H9 (cell line): ENCODE data around the gene C1orf105. TPM values are rescaled to one million over a fixed set of nuclear protein-coding genes. Genes with fewer than 3 reads are reported as not detected.

Source experiments
- DNase-seq: peaks from one replicate; pipeline ENCODE4 v3.0.0-alpha.2; 2017
- H2AFZ ChIP-seq: one replicate; pipeline ENCODE4 v1.6.1; 2013; ENCODE audit warnings: mild to moderate bottlenecking, low read length, control low read depth, moderate library complexity
- H2AK5ac ChIP-seq: 2 replicates; pipeline ENCODE4 v1.6.1; 2013; ENCODE audit warnings: low read length, control low read depth, mixed read lengths; ENCODE audit not compliant: insufficient read length
- H2BK120ac ChIP-seq: one replicate; pipeline ENCODE4 v1.6.1; 2013; ENCODE audit warnings: low read depth, mild to moderate bottlenecking, low read length, control low read depth, inconsistent platforms; ENCODE audit not compliant: poor library complexity, severe bottlenecking
- H2BK12ac ChIP-seq: 2 replicates; pipeline ENCODE4 v1.6.1; 2013; ENCODE audit warnings: low read length, control low read depth, mixed read lengths, low read depth; ENCODE audit not compliant: insufficient read length
- H2BK15ac ChIP-seq: 2 replicates; pipeline ENCODE4 v1.6.1; 2013; ENCODE audit warnings: low read depth, low read length, control low read depth
- H2BK20ac ChIP-seq: one replicate; pipeline ENCODE4 v1.6.1; 2013; ENCODE audit warnings: low read depth, mild to moderate bottlenecking, low read length, control low read depth, inconsistent platforms; ENCODE audit not compliant: poor library complexity, severe bottlenecking
- H2BK5ac ChIP-seq: 2 replicates; pipeline ENCODE4 v1.6.1; 2013; ENCODE audit warnings: low read length, control low read depth, mixed read lengths; ENCODE audit not compliant: insufficient read length
- H3K14ac ChIP-seq: 2 replicates; pipeline ENCODE4 v1.6.1; 2013; ENCODE audit warnings: low read length, control low read depth; ENCODE audit not compliant: insufficient read depth
- H3K18ac ChIP-seq: 2 replicates; pipeline ENCODE4 v1.6.1; 2013; ENCODE audit warnings: low read depth, mild to moderate bottlenecking, mixed read lengths, low read length, control low read depth; ENCODE audit not compliant: insufficient read length
- H3K23ac ChIP-seq: 2 replicates; pipeline ENCODE4 v1.6.1; 2013; ENCODE audit warnings: low read length, control low read depth, mixed read lengths, low read depth; ENCODE audit not compliant: insufficient read length
- H3K23me2 ChIP-seq: 2 replicates; pipeline ENCODE4 v1.6.1; 2013; ENCODE audit warnings: low read depth, mild to moderate bottlenecking, mixed read lengths, low read length, control low read depth; ENCODE audit not compliant: insufficient read length, poor library complexity, severe bottlenecking
- H3K27ac ChIP-seq: 2 replicates; pipeline ENCODE4 v1.5.1; 2013; ENCODE audit warnings: low read length, control low read depth, mixed read lengths, low read depth; ENCODE audit not compliant: insufficient read length
- H3K27me3 ChIP-seq: 2 replicates; pipeline ENCODE4 v1.6.1; 2013; ENCODE audit warnings: low read length, control low read depth, inconsistent platforms; ENCODE audit not compliant: insufficient read depth
- H3K4ac ChIP-seq: 2 replicates; pipeline ENCODE4 v1.6.1; 2013; ENCODE audit warnings: low read depth, mild to moderate bottlenecking, control low read depth, inconsistent platforms, low read length, moderate library complexity
- H3K4me1 ChIP-seq: 2 replicates; pipeline ENCODE4 v1.6.1; 2013; ENCODE audit warnings: low read length, control low read depth, inconsistent platforms; ENCODE audit not compliant: insufficient read depth
- H3K4me2 ChIP-seq: 2 replicates; pipeline ENCODE4 v1.6.1; 2013; ENCODE audit warnings: low read length, control low read depth, mixed read lengths; ENCODE audit not compliant: insufficient read length, insufficient read depth
- H3K56ac ChIP-seq: 2 replicates; pipeline ENCODE4 v1.6.1; 2013; ENCODE audit warnings: low read depth, mild to moderate bottlenecking, mixed read lengths, low read length, control low read depth; ENCODE audit not compliant: insufficient read length
- H3K79me1 ChIP-seq: 2 replicates; pipeline ENCODE4 v1.6.1; 2013; ENCODE audit warnings: low read depth, mild to moderate bottlenecking, moderate library complexity, low read length, control low read depth, inconsistent platforms; ENCODE audit not compliant: insufficient read depth, poor library complexity, severe bottlenecking
- H3K79me2 ChIP-seq: 2 replicates; pipeline ENCODE4 v1.6.1; 2013; ENCODE audit warnings: low read length, control low read depth, inconsistent platforms; ENCODE audit not compliant: insufficient read depth
- H3K9ac ChIP-seq: 2 replicates; pipeline ENCODE4 v1.6.1; 2013; ENCODE audit warnings: low read length, control low read depth, mixed read lengths; ENCODE audit not compliant: insufficient read length; ENCODE audit errors: extremely low read depth
- H3K9me3 ChIP-seq: one replicate; pipeline ENCODE4 v1.6.1; 2013; ENCODE audit warnings: low read depth, low read length, inconsistent platforms; ENCODE audit not compliant: control insufficient read depth
- H3T11ph ChIP-seq: one replicate; pipeline ENCODE4 v1.6.1; 2013; ENCODE audit warnings: mild to moderate bottlenecking, low read length, control low read depth, inconsistent platforms
- H4K20me1 ChIP-seq: one replicate; pipeline ENCODE4 v1.6.1; 2013; ENCODE audit not compliant: control insufficient read depth, insufficient read length, insufficient read depth
- H4K5ac ChIP-seq: 2 replicates; pipeline ENCODE4 v1.6.1; 2013; ENCODE audit warnings: low read depth, mild to moderate bottlenecking, mixed read lengths, low read length, control low read depth; ENCODE audit not compliant: insufficient read length
- H4K8ac ChIP-seq: replicated peaks from 2 replicates; pipeline ENCODE4 v1.6.1; 2013; ENCODE audit warnings: low read length, control low read depth, mixed read lengths, low read depth; ENCODE audit not compliant: insufficient read length
- H4K91ac ChIP-seq: 2 replicates; pipeline ENCODE4 v1.6.1; 2013; ENCODE audit warnings: low read depth, mild to moderate bottlenecking, moderate library complexity, mixed read lengths, low read length, control low read depth; ENCODE audit not compliant: insufficient read length
- H3K27ac Mint-ChIP-seq, 3 experiments: 2 replicates in 2 of 3; 3 replicates in 1 of 3; pipeline ENCODE4 v1.8.0; 2020 to 2021; ENCODE audit warnings: mixed read lengths in 3 of 3, mild to moderate bottlenecking in 1 of 3, moderate library complexity in 1 of 3
- H3K27me3 Mint-ChIP-seq: 2 replicates; pipeline ENCODE4 v1.8.0; 2021; ENCODE audit warnings: low read depth, mild to moderate bottlenecking, moderate library complexity, mixed read lengths
- H3K36me3 Mint-ChIP-seq, 3 experiments: 2 replicates in 2 of 3; 3 replicates in 1 of 3; pipeline ENCODE4 v1.8.0; 2020 to 2021; ENCODE audit warnings: low read depth in 3 of 3, mixed read lengths in 3 of 3; ENCODE audit not compliant: insufficient read depth in 1 of 3
- H3K4me1 Mint-ChIP-seq, 2 experiments: 2 replicates each; pipeline ENCODE4 v1.8.0; 2020; ENCODE audit warnings: mixed read lengths in 2 of 2
- H3K4me3 Mint-ChIP-seq, 2 experiments: 2 replicates in 1 of 2; 3 replicates in 1 of 2; pipeline ENCODE4 v1.8.0; 2020 to 2021; ENCODE audit warnings: mild to moderate bottlenecking in 2 of 2, mixed read lengths in 2 of 2, moderate library complexity in 1 of 2
- H3K9me3 Mint-ChIP-seq, 2 experiments: 2 replicates in 1 of 2; 3 replicates in 1 of 2; pipeline ENCODE4 v1.8.0; 2020; ENCODE audit warnings: mild to moderate bottlenecking in 2 of 2, mixed read lengths in 2 of 2, moderate library complexity in 1 of 2
- CTCF ChIP-seq: fragments of 200-600 bp; sonication (generic); conservative IDR thresholded peaks from 3 replicates; pipeline ENCODE4 v1.8.0; 2021; ENCODE audit warnings: antibody characterized with exemption, mild to moderate bottlenecking
- WGBS: extraction: QIAGEN DNeasy Blood & Tissue Kit; methylation state at CpG from one replicate; pipeline ENCODE4 v1.1.7; 2013; ENCODE audit warnings: missing lambda C conversion rate, low lambda C conversion rate, mixed read lengths; ENCODE audit not compliant: insufficient read length; ENCODE audit errors: extremely low coverage; 5-methylcytosine and 5-hydroxymethylcytosine counted together
- total RNA-seq: library from RNA; stranded (reverse); gene quantifications from 2 replicates; pipeline ENCODE4 v1.2.1, GENCODE V29; 2021

C1orf105 gene
- total RNA-seq, 1 experiment from 2014 or later, result not detected

GRCh38 chr1:172447641-172448040 lies 27.2 kb downstream of the C1orf105 start:
- no CpG with 5 or more reads among the region's 2 CpGs for WGBS
- no peaks in the 10 kb centered on the region for H3K27me3 Mint-ChIP-seq
- H2BK120ac ChIP-seq, result no peak overlapping the region
- no peak overlapping the region for H3K14ac ChIP-seq
- H3K56ac ChIP-seq, result no peak overlapping the region
- no peak overlapping the region for H4K91ac ChIP-seq
- H3K79me1 ChIP-seq, result no peaks in the 10 kb centered on the region
- no peak overlapping the region for H3K23ac ChIP-seq
- H3K9me3 ChIP-seq, result no peaks in the 10 kb centered on the region
- H4K20me1 ChIP-seq, result no peaks in the 10 kb centered on the region
- no peak overlapping the region for H3K27ac Mint-ChIP-seq
- no peak overlapping the region for H3K4me2 ChIP-seq
- no peak for TF ChIP-seq CTCF
- no peak overlapping the region for H2BK20ac ChIP-seq
- no peak overlapping the region for H2AK5ac ChIP-seq
- H3K27me3 ChIP-seq, result no peaks in the 10 kb centered on the region
- no peaks in the 10 kb centered on the region for H3K9me3 Mint-ChIP-seq
- no peak overlapping the region for H3K9ac ChIP-seq
- H3K18ac ChIP-seq, result no peak overlapping the region
- no peaks in the 10 kb centered on the region; the same call in 1 of the 2 replicates for H3K4me1 ChIP-seq
- H3K36me3 Mint-ChIP-seq, result peaks cover 0 to under 1% (median 0%) of the 10 kb centered on the region in 3 experiments; a peak in 2 of 7 replicates
- H2AFZ ChIP-seq, result no peak overlapping the region
- DNase-seq, result no peak
- H3K23me2 ChIP-seq, result peaks cover 2% of the 10 kb centered on the region
- H3K4me1 Mint-ChIP-seq, result peaks cover 8 to 10% of the 10 kb centered on the region in 2 experiments; a peak in 3 of 4 replicates
- no peak overlapping the region for H3T11ph ChIP-seq
- H3K27ac ChIP-seq, result no peak overlapping the region
- H3K79me2 ChIP-seq, result no peaks in the 10 kb centered on the region
- no peak overlapping the region for H2BK5ac ChIP-seq
- H2BK15ac ChIP-seq, result no peak overlapping the region
- H3K4ac ChIP-seq, result no peak overlapping the region
- no peak overlapping the region for H2BK12ac ChIP-seq
- no peak overlapping the region for H4K5ac ChIP-seq
- H4K8ac ChIP-seq, result no peak overlapping the region
- H3K4me3 Mint-ChIP-seq, result no peak overlapping the region
